Naive thymus-derived CD4-positive, alpha-beta T cell (primary cell): ENCODE measurements around the gene ODAD4. TPM values are rescaled to one million over a fixed set of nuclear protein-coding genes. Genes with fewer than 3 reads are reported as not detected.

Experiments used
- ATAC-seq: fragments of 150-1000 bp; cut with Tn5 transposase; 2 replicates; pipeline ENCODE4 v1.10.0; 2021; ENCODE audit warnings: mild to moderate bottlenecking, moderate library complexity
- CTCF ChIA-PET: fragments of 350-600 bp; sonication (Branson Sonifier 250); formaldehyde crosslinking; loops from one replicate; lab custom pipeline; 2021; ENCODE audit warnings: antibody characterized with exemption; lab: Charles Lee
- POLR2A ChIA-PET: fragments of 350-600 bp; sonication (Branson Sonifier 250); formaldehyde crosslinking; loops from one replicate; lab custom pipeline; 2021; ENCODE audit warnings: antibody characterized with exemption, inconsistent platforms; lab: Charles Lee
- DNase-seq, 9 donors: peaks; one replicate each; pipeline versions ENCODE4 v3.0.0 to v3.0.0-alpha.2; 2020 to 2022; ENCODE audit warnings: mixed read lengths in 1 of 9
- H3K27ac ChIP-seq: one replicate; pipeline ENCODE4 v1.7.0; 2013; ENCODE audit warnings: mild to moderate bottlenecking, low read depth, low read length, moderate library complexity
- H3K27me3 ChIP-seq, 2 donors: one replicate each; pipeline ENCODE4 v1.7.0; 2013; ENCODE audit warnings: low read length in 2 of 2, mild to moderate bottlenecking in 2 of 2, moderate library complexity in 2 of 2; ENCODE audit not compliant: control insufficient read depth in 2 of 2, insufficient read depth in 2 of 2
- H3K36me3 ChIP-seq, 3 experiments: 1 replicate in 2 of 3; 2 replicates in 1 of 3; pipeline ENCODE4 v1.7.0; 2013; ENCODE audit warnings: low read length in 3 of 3, mild to moderate bottlenecking in 3 of 3, moderate library complexity in 1 of 3; ENCODE audit not compliant: insufficient read depth in 3 of 3, control insufficient read depth in 2 of 3
- H3K4me1 ChIP-seq, 2 donors: one replicate each; pipeline ENCODE4 v1.7.0; 2013; ENCODE audit warnings: low read length in 2 of 2, mild to moderate bottlenecking in 2 of 2, moderate library complexity in 1 of 2; ENCODE audit not compliant: control insufficient read depth in 2 of 2, insufficient read depth in 2 of 2
- H3K4me3 ChIP-seq: 2 replicates; pipeline ENCODE4 v1.7.0; 2013; ENCODE audit warnings: mild to moderate bottlenecking, low read length
- H3K9me3 ChIP-seq, 3 experiments: 1 replicate in 2 of 3; 2 replicates in 1 of 3; pipeline ENCODE4 v1.7.0; 2013; ENCODE audit warnings: low read length in 3 of 3; ENCODE audit not compliant: control insufficient read depth in 2 of 3
- H3K27ac Mint-ChIP-seq, 9 donors: one replicate each; pipeline ENCODE4 v1.8.0; 2020 to 2022; ENCODE audit warnings: mixed read lengths in 9 of 9, mild to moderate bottlenecking in 8 of 9, moderate library complexity in 5 of 9, inconsistent platforms in 2 of 9
- H3K27me3 Mint-ChIP-seq, 5 donors: one replicate each; pipeline ENCODE4 v1.8.0; 2021 to 2022; ENCODE audit warnings: mixed read lengths in 5 of 5, mild to moderate bottlenecking in 1 of 5
- H3K36me3 Mint-ChIP-seq, 5 donors: one replicate each; pipeline ENCODE4 v1.8.0; 2020 to 2022; ENCODE audit warnings: mixed read lengths in 5 of 5, mild to moderate bottlenecking in 3 of 5, inconsistent platforms in 1 of 5
- H3K4me1 Mint-ChIP-seq, 7 donors: one replicate each; pipeline ENCODE4 v1.8.0; 2020 to 2022; ENCODE audit warnings: mixed read lengths in 7 of 7, mild to moderate bottlenecking in 3 of 7, inconsistent platforms in 1 of 7
- H3K4me3 Mint-ChIP-seq, 10 donors: one replicate each; pipeline ENCODE4 v1.8.0; 2020 to 2022; ENCODE audit warnings: mild to moderate bottlenecking in 10 of 10, mixed read lengths in 10 of 10, moderate library complexity in 6 of 10, inconsistent platforms in 2 of 10
- H3K9me3 Mint-ChIP-seq, 11 donors: one replicate each; pipeline ENCODE4 v1.8.0; 2020 to 2022; ENCODE audit warnings: mixed read lengths in 11 of 11, mild to moderate bottlenecking in 4 of 11, inconsistent platforms in 1 of 11, moderate library complexity in 1 of 11
- intact Hi-C, 2 donors: fragments of 100-400 bp; cut with micrococcal nuclease; formaldehyde crosslinking; loops; one replicate each; pipeline ENCODE4 v1.15.1; 2023
- polyA plus RNA-seq, 2 donors: library from polyadenylated mRNA; unstranded; fragments of 300-500 nt; fragmentation: Illumina TruSeq; gene quantifications; one replicate each; pipeline ENCODE4 v1.2.3, GENCODE V29; 2021
- total RNA-seq, 6 experiments: library from RNA in 5 of 6; stranded (reverse) in 5 of 6; gene quantifications; 1 replicate in 5 of 6; 2 replicates in 1 of 6; pipeline ENCODE4 v1.2.3 and lab custom pipeline; 2021 to 2026

Gene ODAD4
- total and polyA plus RNA-seq, 7 experiments from 2014 or later = 0.10 to 4.1 (median 0.83) TPM; not detected in 1

GRCh38 chr17:41971721-41972523 is 41.5 kb downstream of the ODAD4 start:
- peaks cover 21 to 43% (median 39%) of the 10 kb centered on the region in 7 donors for H3K4me1 Mint-ChIP-seq
- DNase-seq = no peak
- H3K36me3 Mint-ChIP-seq = peaks cover 4 to 31% (median 5%) of the 10 kb centered on the region in 5 donors
- H3K27ac Mint-ChIP-seq = peak overlapping the region in 6 of 9 donors; percentile 14 to 77 (median 42)
- ChIA-PET POLR2A (no interaction called here), CTCF (no interaction called here)
- Histone ChIP-seq H3K36me3 (peaks cover 10 to 63% (median 16%) of the 10 kb centered on the region in 3 experiments), H3K27ac (no peak overlapping the region), H3K27me3 (no peaks in the 10 kb centered on the region), H3K4me3 (no peak overlapping the region), H3K9me3 (no peaks in the 10 kb centered on the region), H3K4me1 (peaks cover 2 to 16% of the 10 kb centered on the region in 2 donors)
- ATAC-seq = no peak
- peaks cover 0 to 2% (median 0%) of the 10 kb centered on the region in 11 donors for H3K9me3 Mint-ChIP-seq
- no peak overlapping the region for H3K4me3 Mint-ChIP-seq
- intact Hi-C loops = loop anchor here in 1 of 2 donors (1.0 kb wide), 1 partner anchor 22 kb away; no protein-coding TSS in a partner anchor
- H3K27me3 Mint-ChIP-seq = no peaks in the 10 kb centered on the region

- H3K9me3 ChIP-seq = no peaks in the 10 kb centered on the region
- H3K36me3 Mint-ChIP-seq = peaks cover 4 to 38% (median 8%) of the 10 kb centered on the region in 5 donors
- H3K4me1 ChIP-seq = peaks cover 2 to 10% of the 10 kb centered on the region in 2 donors
- H3K9me3 Mint-ChIP-seq = peaks cover 0 to 3% (median 0%) of the 10 kb centered on the region in 11 donors
- POLR2A ChIA-PET = no interaction called here
- H3K27me3 Mint-ChIP-seq = no peaks in the 10 kb centered on the region
- no peaks in the 10 kb centered on the region for H3K27me3 ChIP-seq
- peaks cover 17 to 37% (median 34%) of the 10 kb centered on the region in 7 donors for H3K4me1 Mint-ChIP-seq
- intact Hi-C loops = loop anchor here in 1 of 2 donors (1.0 kb wide), 1 partner anchor 22 kb away; no protein-coding TSS in a partner anchor
- H3K27ac Mint-ChIP-seq = peak overlapping the region in 8 of 9 donors; percentile 1 to 76 (median 34)
- DNase-seq = no peak
- H3K27ac ChIP-seq = no peak overlapping the region
- CTCF ChIA-PET = no interaction called here
- H3K4me3 ChIP-seq = no peak overlapping the region
- H3K36me3 ChIP-seq = peaks cover 18 to 72% (median 21%) of the 10 kb centered on the region in 3 experiments
- H3K4me3 Mint-ChIP-seq = peak overlapping the region in 1 of 10 donors; percentile 16
- peak; percentile 31 for ATAC-seq
These were observed 42.4 kb downstream of the ODAD4 start for GRCh38 chr17:41972571-41973407.

- CTCF ChIA-PET = interaction anchor here (0.6 kb wide), 1 partner anchor 605 kb away, joined by 4 read pairs; no protein-coding TSS in a partner anchor
These were observed 43.0 kb downstream of the ODAD4 start for GRCh38 chr17:41973408-41973811.

GRCh38 chr17:41974031-41974430 is 43.6 kb downstream of the ODAD4 start:
- no peak overlapping the region for H3K4me3 Mint-ChIP-seq
- CTCF ChIA-PET = interaction anchor here (0.6 kb wide), 1 partner anchor 605 kb away, joined by 4 read pairs; no protein-coding TSS in a partner anchor
- no peaks in the 10 kb centered on the region for H3K9me3 ChIP-seq
- peak overlapping the region in 2 of 9 donors; percentile 14 to 28 for H3K27ac Mint-ChIP-seq
- POLR2A ChIA-PET = interaction anchor here (3.7 kb wide), 1 partner anchor 7 kb away, joined by 26 read pairs; the partner anchor contains the start of gene CNP
- DNase-seq (no peak), ATAC-seq (no peak)
- no peak overlapping the region for H3K4me3 ChIP-seq
- H3K4me1 ChIP-seq = peaks cover 0 to 6% of the 10 kb centered on the region in 2 donors
- peaks cover 0 to 1% (median 0%) of the 10 kb centered on the region in 11 donors for H3K9me3 Mint-ChIP-seq
- H3K27me3 ChIP-seq = no peaks in the 10 kb centered on the region
- H3K4me1 Mint-ChIP-seq = peaks cover 12 to 27% (median 24%) of the 10 kb centered on the region in 7 donors
- no peaks in the 10 kb centered on the region for H3K27me3 Mint-ChIP-seq
- H3K36me3 Mint-ChIP-seq = peaks cover 4 to 45% (median 8%) of the 10 kb centered on the region in 5 donors
- H3K36me3 ChIP-seq = peaks cover 21 to 74% (median 23%) of the 10 kb centered on the region in 3 experiments
- intact Hi-C loops = no loop called here
- H3K27ac ChIP-seq = no peak overlapping the region

More at GRCh38 chr17:41973408-41973811, 43.0 kb downstream of the ODAD4 start:
- H3K27ac Mint-ChIP-seq = peak overlapping the region in 2 of 9 donors; percentile 41 to 43
- H3K4me1 Mint-ChIP-seq = peaks cover 13 to 31% (median 28%) of the 10 kb centered on the region in 7 donors
- POLR2A ChIA-PET = no interaction called here
- H3K4me3 Mint-ChIP-seq = peak overlapping the region in 1 of 10 donors; percentile 16
- intact Hi-C loops = no loop called here
- Histone ChIP-seq H3K4me3 (no peak overlapping the region), H3K36me3 (peaks cover 21 to 73% (median 23%) of the 10 kb centered on the region in 3 experiments), H3K4me1 (peaks cover 0 to 6% of the 10 kb centered on the region in 2 donors), H3K27ac (no peak overlapping the region), H3K27me3 (no peaks in the 10 kb centered on the region), H3K9me3 (no peaks in the 10 kb centered on the region)
- H3K27me3 Mint-ChIP-seq = no peaks in the 10 kb centered on the region
- H3K9me3 Mint-ChIP-seq = peaks cover 0 to 1% (median 0%) of the 10 kb centered on the region in 11 donors
- DNase-seq (no peak), ATAC-seq (peak; percentile 55)
- peaks cover 4 to 44% (median 8%) of the 10 kb centered on the region in 5 donors for H3K36me3 Mint-ChIP-seq

DNA sequence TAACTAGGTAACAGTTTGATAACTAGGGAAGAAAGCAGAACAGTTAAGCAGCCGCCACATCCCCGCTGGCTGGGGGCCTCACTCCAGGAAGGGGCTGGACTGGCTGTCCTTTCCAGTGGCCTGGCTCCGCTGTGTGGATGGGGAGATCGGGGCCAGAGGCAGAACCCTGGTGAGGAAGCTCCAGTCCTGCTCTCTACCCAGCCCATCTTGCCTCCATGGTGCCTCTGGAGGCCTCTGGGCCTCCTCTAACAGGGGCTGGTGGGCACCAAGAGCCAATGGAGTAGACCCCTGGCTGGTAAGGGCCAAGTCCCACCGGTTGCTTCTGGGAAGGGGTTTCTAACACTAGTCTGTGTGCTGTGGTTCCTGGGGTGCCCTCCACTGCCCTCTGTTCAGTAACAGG is 44.2 kb downstream of the ODAD4 start:
- Mint-ChIP-seq H3K36me3 (peaks cover 4 to 45% (median 8%) of the 10 kb centered on the region in 5 donors), H3K4me1 (peaks cover 10 to 25% (median 18%) of the 10 kb centered on the region in 7 donors), H3K27me3 (no peaks in the 10 kb centered on the region), H3K27ac (peak overlapping the region in 4 of 9 donors; percentile 14 to 67 (median 35)), H3K4me3 (no peak overlapping the region), H3K9me3 (peaks cover 0 to 1% (median 0%) of the 10 kb centered on the region in 11 donors)
- H3K4me1 ChIP-seq = peaks cover 0 to 6% of the 10 kb centered on the region in 2 donors
- H3K4me3 ChIP-seq = no peak overlapping the region
- intact Hi-C loops = no loop called here
- peak overlapping the region; percentile 21 for H3K27ac ChIP-seq
- DNase-seq (no peak), ATAC-seq (no peak)
- peaks cover 21 to 75% (median 23%) of the 10 kb centered on the region in 3 experiments for H3K36me3 ChIP-seq
- H3K9me3 ChIP-seq = no peaks in the 10 kb centered on the region
- CTCF ChIA-PET = no interaction called here
- POLR2A ChIA-PET = interaction anchor here (0.5 to 3.7 kb wide), 3 partner anchors 7 to 219 kb away, joined by 3 to 26 read pairs (median 3); partner anchors contain the start of gene CNP
- H3K27me3 ChIP-seq = no peaks in the 10 kb centered on the region
